SKM-1 (cell line): ENCODE data around the gene RAB13.

Source experiments
- DNase-seq: peaks from one replicate; lab custom pipeline; 2025; ENCODE audit not compliant: unreplicated experiment; lab: John Stamatoyannopoulos, UW

RAB13 gene

DNA sequence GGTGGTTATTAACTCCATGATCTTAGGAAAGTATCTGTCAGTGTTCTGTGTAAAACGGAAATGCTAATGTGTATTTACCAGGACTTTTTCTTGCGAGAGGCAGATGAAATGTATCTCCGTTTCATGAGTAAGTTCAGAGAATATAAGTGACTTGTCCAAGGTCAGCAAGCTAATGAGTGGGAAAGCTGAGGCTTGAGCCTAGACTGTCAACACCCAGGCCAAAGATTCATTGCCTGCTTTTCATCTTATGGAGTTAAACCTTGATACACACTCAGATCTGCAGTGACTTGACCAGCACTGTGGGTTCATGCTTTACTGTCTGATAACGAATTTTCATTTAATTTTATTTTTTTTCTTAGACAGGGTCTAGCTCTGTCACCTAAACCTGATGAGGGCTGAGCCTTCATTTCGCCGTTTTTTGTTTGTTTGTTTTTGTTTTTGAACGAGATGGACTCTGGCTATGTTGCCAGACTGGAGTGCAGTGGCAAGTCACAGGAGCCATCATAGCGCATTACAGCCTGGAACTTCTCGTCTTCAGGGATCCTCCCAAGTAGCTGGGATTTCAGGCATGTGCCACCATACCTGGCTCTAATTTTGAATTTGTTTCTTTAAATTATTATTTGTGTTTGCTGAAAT is 7.7 kb downstream of the RAB13 start:
- no peak for DNase-seq

DNA sequence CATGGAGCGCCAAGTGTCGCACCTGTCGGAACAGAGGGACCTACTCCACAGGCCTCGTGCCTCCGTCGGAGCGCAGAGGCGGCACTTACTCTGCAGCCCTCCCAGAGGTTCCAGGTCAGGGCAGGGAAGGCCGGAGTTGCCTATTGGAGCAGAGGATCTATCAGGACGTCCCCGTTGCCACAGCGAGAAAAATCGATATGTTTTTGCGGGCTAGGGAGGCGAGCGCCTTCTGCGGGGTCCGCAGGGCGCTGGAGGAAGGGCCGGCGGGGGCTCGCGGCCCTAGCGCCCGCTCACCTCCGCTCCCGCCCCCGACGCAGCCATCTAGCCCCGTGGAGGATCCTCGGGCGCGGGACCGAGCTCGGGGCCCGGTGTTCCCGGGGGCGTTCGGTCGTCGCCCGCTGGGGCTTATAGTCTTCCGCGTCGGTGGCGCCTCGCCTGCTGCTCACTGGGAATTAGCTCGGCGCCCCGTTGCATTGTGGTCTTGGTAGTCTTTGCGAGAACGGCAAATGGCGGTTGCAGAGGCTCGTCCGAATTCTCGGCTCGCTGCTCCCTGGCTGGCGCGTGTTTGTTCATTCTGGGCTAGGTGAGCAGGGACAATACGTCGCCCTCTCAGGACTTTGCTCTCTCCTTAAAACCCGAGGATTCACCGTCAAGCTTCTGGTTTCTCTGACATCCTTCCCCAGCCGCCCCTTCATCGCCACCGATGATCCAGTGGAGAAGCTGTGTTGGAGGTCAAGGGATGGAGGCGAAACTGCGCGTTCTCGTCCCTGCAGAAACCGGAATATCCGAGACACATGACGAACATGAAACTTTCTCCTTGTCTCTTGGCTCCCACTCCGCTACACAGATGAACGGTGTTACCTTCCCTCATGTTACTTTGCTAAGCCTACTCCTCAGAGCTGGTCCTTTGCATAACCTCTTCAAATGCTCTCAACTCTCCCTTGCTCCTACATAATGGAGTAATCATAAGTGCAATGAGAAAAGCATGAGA is 8.6 kb downstream of the RAB13 start, which contains the start of gene JTB:
TSS of gene JTB (minus strand) at position 425 of the 991 bp plus-strand sequence. CDS start at position 3, 422 bp downstream.
- DNase-seq = peak; percentile 85

DNA sequence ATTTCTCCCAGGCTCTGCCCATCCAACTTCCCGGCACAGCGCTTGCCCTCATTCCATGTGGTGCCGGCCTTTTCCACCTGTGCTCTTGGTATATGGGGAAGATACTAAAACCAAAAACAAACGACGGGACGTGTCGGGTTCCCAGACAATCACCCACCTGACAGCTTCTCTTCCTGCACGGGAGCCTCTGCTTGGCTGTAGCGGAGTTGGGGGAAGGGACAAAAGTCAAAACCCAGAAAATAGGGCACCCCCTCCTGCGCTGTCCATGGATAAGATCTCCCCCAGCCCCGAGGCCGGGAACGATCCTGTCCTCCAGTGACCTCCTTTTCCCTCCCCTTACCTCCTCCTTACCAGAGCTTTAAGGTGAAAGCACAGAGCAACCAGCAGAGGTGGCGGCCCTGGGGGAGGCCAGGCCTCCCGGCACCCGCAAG is 9.3 kb downstream of the RAB13 start:
- DNase-seq = no peak

DNA sequence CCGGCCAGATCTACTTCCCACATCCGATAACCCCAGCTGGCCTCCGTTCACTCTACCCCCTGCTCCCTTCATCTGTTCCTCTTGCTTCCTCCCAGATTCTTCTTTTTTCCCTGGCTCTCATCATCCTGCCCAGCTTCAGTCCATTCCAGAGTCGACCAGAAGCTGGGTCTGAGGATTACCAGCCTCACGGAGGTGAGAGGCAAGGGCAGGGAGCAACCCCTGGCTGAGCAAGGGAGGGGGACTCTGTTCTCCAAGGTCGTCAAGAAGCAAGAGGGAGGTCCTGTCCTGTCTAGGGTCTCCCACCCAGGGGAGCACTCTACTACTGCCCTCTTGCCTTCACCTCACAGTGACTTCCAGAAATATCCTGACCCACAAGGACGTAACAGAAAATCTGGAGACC is 12.6 kb downstream of the RAB13 start:
- no peak for DNase-seq

DNA sequence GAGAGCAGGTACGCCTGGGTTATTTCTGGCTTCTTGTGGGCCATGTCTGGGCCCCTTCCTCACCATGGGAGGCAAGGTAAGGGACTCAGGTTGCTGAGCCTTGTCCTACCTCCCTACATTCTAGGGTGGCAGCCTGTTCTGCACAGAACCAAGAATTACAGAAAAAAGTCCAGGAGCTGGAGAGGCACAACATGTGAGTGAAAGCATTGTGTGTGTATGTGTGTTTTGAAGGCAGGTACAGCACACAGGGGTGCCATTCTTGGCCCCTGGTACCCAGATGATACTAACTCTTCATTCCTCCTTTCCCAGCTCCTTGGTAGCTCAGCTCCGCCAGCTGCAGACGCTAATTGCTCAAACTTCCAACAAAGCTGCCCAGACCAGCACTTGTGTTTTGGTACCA is 13.1 kb downstream of the RAB13 start:
- DNase-seq = no peak

DNA sequence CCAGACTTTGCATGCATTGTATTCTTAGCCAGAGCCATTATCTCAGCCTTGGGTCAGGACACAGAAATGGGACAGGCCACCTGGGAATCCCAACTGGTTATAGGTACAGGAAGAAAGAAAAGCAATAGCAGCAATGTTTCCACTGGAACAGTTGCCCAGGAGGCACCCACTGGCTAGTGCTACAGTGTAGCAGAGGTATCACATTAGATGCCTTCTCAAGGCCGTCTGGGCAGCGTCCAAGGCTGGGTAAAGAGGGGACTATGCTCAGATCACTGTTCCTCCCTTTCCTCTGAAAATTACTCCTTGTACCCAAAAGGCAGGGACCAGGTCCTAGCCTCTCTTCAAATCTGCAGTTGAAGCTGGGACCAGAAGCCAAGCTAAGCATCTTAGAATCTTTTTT is 15.8 kb downstream of the RAB13 start:
- DNase-seq = no peak

DNA sequence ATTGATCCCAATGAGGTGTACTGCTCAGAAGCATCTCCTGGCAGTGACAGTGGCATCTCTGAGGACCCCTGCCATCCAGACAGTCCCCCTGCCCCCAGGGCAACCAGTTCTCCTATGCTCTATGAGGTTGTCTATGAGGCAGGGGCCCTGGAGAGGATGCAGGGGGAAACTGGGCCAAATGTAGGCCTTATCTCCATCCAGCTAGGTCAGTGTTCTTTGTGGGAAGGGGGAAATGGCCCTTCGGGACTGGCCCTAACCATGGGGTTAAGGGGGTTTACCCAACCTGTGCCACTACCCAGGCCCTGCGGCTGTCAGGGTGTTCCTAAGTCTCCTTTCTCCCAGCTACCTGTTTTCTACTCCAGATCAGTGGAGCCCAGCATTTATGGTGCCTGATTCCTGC is 17.2 kb downstream of the RAB13 start:
- DNase-seq = no peak

DNA sequence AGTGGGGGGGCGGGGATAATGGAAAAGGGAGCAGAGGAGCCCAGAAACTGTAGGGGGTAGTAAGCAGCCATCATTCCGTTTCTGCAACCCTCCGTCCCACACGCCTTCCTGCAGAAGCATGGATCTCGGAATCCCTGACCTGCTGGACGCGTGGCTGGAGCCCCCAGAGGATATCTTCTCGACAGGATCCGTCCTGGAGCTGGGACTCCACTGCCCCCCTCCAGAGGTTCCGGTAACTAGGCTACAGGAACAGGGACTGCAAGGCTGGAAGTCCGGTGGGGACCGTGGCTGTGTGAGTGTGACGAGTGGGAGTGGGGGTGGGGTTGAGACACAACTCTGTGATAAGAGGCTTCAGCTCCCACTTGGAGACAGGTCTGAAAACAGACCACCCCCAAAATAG is 17.7 kb downstream of the RAB13 start:
- no peak for DNase-seq

DNA sequence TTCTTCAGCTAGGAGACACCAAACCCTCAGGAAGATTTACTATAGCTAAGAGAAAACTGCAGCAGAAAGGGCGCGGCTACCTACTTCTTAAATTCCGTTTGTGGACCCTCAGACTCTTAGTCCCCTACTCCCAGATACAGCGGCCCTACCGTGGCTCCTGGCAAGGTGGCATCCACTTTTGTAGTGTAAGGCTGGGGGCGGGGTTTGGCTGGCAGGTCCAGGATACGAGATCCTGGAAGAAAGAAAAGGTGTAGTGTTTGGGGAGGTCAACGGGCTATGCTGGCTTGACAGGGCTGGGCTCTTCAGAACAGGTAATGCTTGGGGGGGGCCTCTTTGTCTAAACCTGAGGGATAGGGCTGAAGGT is 18.2 kb downstream of the RAB13 start:
- DNase-seq = no peak

DNA sequence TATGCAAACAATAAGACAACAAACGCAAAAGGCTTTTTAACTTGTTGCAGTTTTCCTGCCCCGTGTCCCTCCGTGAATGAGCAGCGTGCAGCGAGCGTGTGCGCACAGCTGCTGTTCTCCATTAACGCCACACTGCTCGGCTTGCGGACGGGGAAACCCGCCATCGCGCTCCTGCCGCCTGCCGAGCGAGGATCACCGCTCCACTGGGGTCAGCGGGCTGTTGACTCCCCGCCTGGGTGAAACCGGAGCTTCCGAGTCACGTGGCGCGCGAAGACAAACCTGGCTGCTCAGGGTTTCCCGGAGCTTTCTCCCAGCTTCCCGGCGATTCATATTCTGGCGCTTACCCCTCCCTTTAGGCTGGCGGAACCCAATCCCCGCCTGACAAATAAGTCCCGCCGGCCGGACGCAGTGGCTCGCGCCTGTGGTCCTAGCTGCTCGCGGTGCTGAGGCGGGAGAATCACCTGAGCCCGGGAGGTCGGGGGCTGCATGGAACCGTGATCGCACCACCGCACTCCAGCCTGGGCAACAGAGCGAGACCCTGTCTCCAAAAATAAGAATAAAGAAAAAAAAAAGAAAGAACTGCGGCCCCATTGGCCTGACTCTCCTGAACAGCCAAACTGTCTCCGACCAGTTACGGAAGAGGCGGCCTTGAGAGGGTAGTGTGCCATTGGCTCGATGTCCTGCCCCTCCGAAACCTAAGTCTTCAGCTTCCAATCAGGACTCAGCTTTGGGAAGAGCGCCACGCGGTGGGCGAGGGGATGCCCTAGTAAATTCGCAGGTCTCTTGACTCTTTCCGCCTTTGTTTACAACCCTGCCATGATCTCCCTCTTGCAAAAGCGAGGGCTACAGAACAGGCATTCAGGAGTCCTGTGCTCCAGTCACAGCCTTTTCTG is 18.8 kb downstream of the RAB13 start, which contains the start of gene CREB3L4:
TSS of gene CREB3L4 (plus strand) at position 796 of the 893 bp plus-strand sequence. CDS start 624 bp downstream, outside the sequence.
- DNase-seq = peak; percentile 100

DNA sequence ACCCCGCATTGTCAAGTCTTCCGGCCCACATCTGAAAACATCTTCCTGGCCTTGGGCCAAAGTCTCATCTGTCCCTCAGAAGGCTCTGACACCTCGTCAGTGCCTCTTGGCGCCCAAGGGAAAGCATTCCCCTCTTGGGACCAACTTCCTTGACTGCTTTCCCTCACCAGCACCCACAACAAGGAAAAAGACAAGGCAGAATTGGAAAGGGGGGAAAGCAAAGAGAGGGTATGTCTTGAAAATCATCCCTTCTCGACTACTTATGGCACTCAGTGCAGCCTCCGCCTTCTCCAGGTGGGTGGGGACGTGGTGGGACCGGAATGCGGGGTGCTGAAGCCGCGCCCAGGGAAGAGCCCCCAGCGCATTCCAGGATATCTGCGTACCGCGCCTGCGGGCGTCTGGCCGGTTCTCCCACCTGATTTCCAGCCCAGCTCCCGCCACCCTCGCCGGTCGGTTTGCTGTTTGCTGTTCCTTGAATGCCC is 22.2 kb downstream of the RAB13 start:
- DNase-seq = no peak

DNA sequence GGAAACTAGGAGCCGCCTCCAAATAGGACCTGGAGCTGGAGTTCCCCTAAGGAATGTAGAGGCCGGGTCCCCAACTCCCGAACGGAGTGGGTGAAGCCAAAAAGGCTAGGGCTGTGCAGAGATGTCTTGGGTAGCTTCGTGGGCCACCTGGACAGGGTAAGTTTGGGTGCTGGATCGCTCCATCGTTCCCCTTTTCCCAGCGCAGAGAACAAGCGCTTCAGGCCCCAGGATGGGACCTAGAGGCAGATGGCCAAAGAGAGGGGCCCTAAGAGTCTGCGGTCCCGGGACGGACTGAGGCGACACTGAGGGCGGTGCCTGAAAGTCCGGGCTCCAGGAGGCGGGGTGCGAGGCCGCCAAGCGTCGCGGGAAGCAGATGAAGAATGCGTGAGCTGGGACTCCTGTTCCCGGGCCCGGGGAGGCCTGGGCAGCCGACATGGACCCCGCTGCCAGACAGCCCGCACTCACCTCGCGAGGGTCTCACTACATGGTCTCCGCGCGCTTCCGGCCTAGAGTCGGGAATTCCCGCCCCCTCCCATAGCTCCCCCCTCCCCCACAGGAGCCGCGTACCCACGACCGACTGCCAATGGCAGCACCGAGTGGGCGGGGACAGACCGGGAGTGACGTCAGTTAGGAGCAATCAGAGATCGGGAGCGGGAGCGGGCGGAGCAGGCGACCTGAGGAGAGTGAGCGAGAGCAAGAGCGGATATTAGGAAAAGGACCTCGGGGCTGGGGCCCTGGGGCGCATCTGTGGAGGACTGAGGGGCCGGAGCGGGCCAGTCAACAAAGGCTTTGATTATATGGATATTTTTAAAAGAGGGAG is 22.9 kb downstream of the RAB13 start, which contains the start of gene SLC39A1:
TSS of gene SLC39A1 (minus strand) at position 508 of the 820 bp plus-strand sequence. CDS start 822 bp downstream, outside the sequence.
- peak; percentile 99 for DNase-seq

DNA sequence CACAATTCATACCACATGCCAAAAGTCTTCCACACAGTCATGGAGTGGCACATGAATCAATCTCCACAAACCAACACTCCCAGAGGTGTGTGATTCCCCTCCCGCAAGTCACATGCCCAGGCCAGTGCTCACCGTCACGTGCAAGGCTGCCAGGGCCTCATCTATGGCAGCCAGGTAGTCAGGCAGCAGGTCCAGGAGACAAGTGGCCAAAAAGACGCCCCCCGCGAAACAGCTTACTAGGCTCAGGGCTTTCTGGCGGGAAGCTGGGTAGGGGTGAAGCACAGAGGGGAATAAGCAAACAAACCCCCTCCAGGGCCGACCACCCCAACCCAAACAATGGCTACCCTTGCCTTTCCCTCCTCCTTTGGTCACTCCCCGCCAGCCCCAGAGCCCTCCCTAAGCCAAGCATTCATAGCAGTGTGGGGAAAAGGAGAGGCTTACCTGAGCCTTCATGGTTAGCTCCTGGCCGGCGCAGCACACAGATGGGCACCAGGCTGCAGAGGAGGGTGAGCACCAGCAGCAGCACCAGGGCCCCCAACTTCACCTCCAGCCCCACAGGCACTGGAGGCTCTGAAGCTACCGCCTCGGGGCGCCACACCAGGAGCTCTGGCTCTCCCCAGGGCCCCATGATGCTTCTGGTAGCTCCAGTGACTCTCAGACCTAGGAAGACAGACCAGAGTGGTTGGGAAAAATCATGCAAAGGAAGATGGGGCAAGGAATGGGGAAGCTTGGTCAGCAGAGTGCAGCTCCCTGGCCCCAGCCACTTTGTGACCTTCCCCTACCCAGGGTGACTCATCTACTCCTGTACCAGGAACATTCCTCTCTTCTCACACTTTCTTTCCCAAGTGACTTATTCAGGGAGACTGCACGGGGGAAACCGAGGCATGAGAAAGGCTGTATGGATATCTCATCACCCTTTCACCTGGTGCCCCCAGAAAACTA is 23.8 kb downstream of the RAB13 start:
- peak; percentile 71 for DNase-seq

DNA sequence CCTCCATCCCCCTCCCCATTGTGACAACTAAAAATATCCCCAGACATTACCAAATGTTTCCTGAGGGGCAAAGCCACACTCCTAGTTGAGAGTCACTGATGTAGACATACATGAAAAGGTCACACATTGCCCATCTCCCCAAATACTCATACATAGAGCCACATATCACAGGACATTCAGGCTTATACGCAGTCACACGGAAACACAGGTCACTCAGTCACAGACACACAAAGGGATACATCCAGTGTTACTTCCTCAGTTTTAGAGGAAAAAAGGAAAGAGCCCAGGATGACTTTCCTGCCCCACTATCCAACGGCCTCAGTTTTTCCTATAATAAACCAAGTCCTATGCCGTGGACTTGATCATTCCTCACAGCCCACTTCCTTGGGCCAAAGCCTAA is 24.7 kb downstream of the RAB13 start:
- no peak for DNase-seq

DNA sequence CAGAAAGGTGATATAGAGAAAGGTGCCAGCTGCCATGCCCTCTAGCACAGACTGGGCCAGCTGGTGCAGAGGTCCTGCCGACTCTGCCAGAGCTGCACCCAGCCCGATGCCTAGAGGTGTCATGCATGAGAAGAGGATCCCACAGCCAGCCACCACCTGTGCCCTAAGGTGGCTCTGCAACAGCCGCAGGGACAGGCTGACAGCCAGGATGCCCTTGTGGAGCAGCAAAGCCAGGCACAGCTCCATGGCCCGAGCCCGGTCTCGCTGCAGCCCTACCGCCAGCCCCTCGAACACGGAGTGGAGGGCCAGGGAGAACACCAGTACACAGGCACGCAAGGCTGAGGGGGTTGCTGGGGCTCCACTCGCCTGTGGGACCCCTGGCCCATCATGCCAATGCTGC is 25.9 kb downstream of the RAB13 start:
- no peak for DNase-seq

DNA sequence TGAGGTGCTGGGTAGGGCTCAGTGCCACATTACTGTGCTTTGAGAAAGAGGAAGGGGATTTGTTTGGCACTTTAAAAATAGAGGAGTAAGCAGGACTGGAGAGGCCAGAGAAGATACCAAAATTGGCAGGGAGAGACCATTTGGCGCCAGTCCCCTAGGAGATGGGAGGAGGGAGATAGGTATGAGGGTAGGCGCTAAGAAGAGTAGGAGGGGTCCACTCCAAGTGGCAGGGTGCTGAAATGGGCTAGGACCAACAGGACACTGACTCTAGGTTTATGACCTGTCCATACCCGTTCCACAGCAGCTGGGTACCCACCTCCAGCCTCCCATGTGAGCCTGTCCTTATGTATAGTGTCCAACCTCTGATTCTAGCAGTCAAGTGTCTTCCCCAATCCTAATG is 26.7 kb downstream of the RAB13 start:
- DNase-seq = no peak

DNA sequence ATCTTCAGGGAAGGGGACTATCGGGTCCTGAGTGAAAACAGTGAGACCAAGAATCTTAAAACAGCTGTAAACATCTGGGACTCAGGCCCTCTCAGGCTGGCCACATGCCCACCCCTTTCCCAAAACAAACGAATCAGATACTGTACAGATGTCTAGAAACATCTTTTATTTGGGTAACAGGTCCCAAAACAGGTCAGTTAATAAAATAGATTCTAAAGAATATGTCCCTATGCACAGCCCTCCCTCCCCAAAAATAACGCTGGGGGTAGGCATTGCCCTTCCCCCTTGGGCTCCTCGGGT is 27.2 kb downstream of the RAB13 start:
- DNase-seq = no peak

DNA sequence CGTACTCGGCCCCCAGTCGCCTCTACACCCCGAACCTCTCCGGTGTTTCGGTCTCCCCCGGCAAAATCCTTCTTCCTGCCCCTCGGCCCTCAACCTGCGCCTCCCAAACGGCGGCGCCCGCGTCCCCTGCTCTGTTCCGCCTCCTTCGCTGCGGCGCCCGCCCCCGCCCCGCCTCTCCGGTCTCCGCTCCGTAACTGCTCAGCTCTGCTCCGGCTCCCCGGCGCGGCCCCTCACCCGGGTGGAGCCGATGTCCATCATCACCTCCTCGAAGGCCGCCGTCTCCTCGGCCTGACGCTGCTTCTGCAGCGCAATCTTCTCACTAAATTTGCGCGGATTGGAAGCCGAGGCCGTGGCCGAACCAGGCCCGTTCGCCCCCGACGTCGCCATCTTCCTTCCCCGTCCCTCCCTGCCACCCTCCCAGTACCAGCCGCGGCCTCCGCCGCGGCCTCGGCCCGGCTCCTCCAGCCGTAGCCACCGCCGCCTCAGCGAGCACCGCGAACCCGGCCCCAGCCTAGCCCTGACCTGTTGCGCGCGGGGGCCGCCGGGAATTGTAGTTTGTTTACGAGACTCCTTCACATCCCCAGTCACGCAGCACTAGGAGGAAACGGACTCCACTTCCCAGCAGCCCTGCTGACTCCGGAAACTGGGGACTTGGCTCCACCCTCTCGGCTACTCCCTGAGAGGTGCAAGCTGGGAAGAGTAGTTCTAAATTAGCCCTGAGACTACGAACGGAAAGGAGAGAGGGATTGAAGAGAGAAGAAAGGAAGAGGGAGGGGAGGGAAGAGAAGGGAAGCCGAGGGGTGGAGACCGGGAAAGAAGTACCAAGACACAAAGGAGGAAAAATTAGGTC is 27.8 kb downstream of the RAB13 start, which contains the start of gene CRTC2:
TSS of gene CRTC2 (minus strand) at position 502 of the 850 bp plus-strand sequence. CDS start at position 387, 115 bp downstream.
- DNase-seq = peak; percentile 100
